Medulla oblongata (tissue), 1 donor: ENCODE data around the gene SULT2A1.
"Not testable (repeated sequence)": the region's sequence is repeated elsewhere in the genome, so short reads cannot be mapped to it uniquely, and the experiment has no call there.

ENCODE experiments used
- DNase-seq: peaks from one replicate; pipeline ENCODE4 v3.0.0-alpha.2; 2015; ENCODE audit errors: extremely low spot score

Gene SULT2A1

GRCh38 chr19:47860602-47861297 is 25.4 kb downstream of the SULT2A1 start:
- no peak for DNase-seq

- not testable (repeated sequence) for DNase-seq
These were observed 26.3 kb downstream of the SULT2A1 start for GRCh38 chr19:47859838-47860237.

GRCh38 chr19:47858646-47859285 is 27.3 kb downstream of the SULT2A1 start, which contains the start of gene TPRX2:
Gene TPRX2, plus strand, starts transcription at chr19:47859235. Its CDS starts 12 bp downstream, at chr19:47859247.
- not testable (repeated sequence) for DNase-seq

- DNase-seq = not testable (repeated sequence)
These were observed 27.9 kb downstream of the SULT2A1 start for GRCh38 chr19:47858231-47858630.

- no peak for DNase-seq
These were observed 31.7 kb downstream of the SULT2A1 start for GRCh38 chr19:47854459-47854858.

- DNase-seq = no peak
These were observed 33.1 kb downstream of the SULT2A1 start for GRCh38 chr19:47853003-47853402.

GRCh38 chr19:47848823-47849473 is 37.2 kb downstream of the SULT2A1 start:
- DNase-seq = no peak

- DNase-seq = no peak
These were observed 37.7 kb downstream of the SULT2A1 start for GRCh38 chr19:47848425-47848822.

- no peak for DNase-seq
These were observed 43.2 kb downstream of the SULT2A1 start for GRCh38 chr19:47842941-47843340.

- no peak for DNase-seq
These were observed 46.2 kb downstream of the SULT2A1 start for GRCh38 chr19:47839913-47840312.

- no peak for DNase-seq
These were observed 46.7 kb downstream of the SULT2A1 start for GRCh38 chr19:47839411-47839810.

GRCh38 chr19:47836038-47836437 is 50.1 kb downstream of the SULT2A1 start:
- DNase-seq = no peak

- no peak for DNase-seq
These were observed 53.4 kb downstream of the SULT2A1 start for GRCh38 chr19:47832723-47833122.

- no peak for DNase-seq
These were observed 59.3 kb downstream of the SULT2A1 start for GRCh38 chr19:47826800-47827199.

GRCh38 chr19:47824396-47824795 is 61.7 kb downstream of the SULT2A1 start:
- no peak for DNase-seq

GRCh38 chr19:47821460-47822020 is 64.6 kb downstream of the SULT2A1 start, which contains the start of gene CRX:
Gene CRX, plus strand, starts transcription at chr19:47821937. Its CDS starts 12,507 bp downstream, at chr19:47834444.
- no peak for DNase-seq
